Lung (tissue), 12 donors: ENCODE measurements around the gene BMAL1. TPM values are rescaled to one million over a fixed set of nuclear protein-coding genes. Genes with fewer than 3 reads are reported as not detected.

Experiments used
- ATAC-seq: fragments of 200-7000 bp; cut with Tn5 transposase; one replicate; pipeline ENCODE4 v1.9.1; 2020; ENCODE audit warnings: moderate number of reproducible peaks; ENCODE audit not compliant: insufficient read depth, low FRiP score
- DNase-seq, 3 donors: peaks; one replicate each; pipeline ENCODE4 v3.0.0-alpha.2; 2013 to 2017
- H3K27ac ChIP-seq, 2 donors: one replicate each; pipeline ENCODE4 v1.5.1; 2013; ENCODE audit warnings: mild to moderate bottlenecking in 2 of 2, moderate library complexity in 2 of 2, control low read depth in 1 of 2, inconsistent platforms in 1 of 2, low read depth in 1 of 2, low read length in 1 of 2
- H3K27me3 ChIP-seq, 3 donors: one replicate each; pipeline ENCODE4 v1.5.1; 2013; ENCODE audit warnings: low read length in 2 of 3; ENCODE audit not compliant: control insufficient read depth in 3 of 3, insufficient read depth in 3 of 3
- H3K36me3 ChIP-seq, 4 donors: one replicate each; pipeline ENCODE4 v1.5.1; 2013; ENCODE audit warnings: low read length in 4 of 4, mild to moderate bottlenecking in 1 of 4, moderate library complexity in 1 of 4; ENCODE audit not compliant: control insufficient read depth in 4 of 4, insufficient read depth in 4 of 4
- H3K4me1 ChIP-seq, 5 donors: one replicate each; pipeline ENCODE4 v1.5.1; 2013; ENCODE audit warnings: low read length in 5 of 5, mild to moderate bottlenecking in 2 of 5, moderate library complexity in 1 of 5; ENCODE audit not compliant: control insufficient read depth in 5 of 5, insufficient read depth in 5 of 5
- H3K4me3 ChIP-seq: one replicate; pipeline ENCODE4 v1.5.1; 2013; ENCODE audit warnings: mild to moderate bottlenecking, control low read depth, moderate library complexity
- H3K9ac ChIP-seq, 2 donors: one replicate each; pipeline ENCODE4 v1.5.1; 2013; ENCODE audit warnings: low read length in 2 of 2, control low read depth in 1 of 2; ENCODE audit not compliant: insufficient read depth in 1 of 2
- H3K9me3 ChIP-seq, 4 donors: one replicate each; pipeline ENCODE4 v1.5.1; 2013; ENCODE audit warnings: low read length in 3 of 4, mild to moderate bottlenecking in 1 of 4, moderate library complexity in 1 of 4; ENCODE audit not compliant: control insufficient read depth in 4 of 4, insufficient read depth in 3 of 4
- CTCF ChIP-seq: IDR thresholded peaks from 2 replicates; pipeline ENCODE4 v1.5.1; 2012; ENCODE audit warnings: mild to moderate bottlenecking; ENCODE audit errors: control extremely low read depth, extremely low read depth
- WGBS, 2 donors: extraction: QIAGEN DNeasy Blood & Tissue Kit; methylation state at CpG; one replicate each; pipeline ENCODE4 v1.1.7; 2013; 5-methylcytosine and 5-hydroxymethylcytosine counted together
- polyA plus RNA-seq, 2 donors: library from polyadenylated mRNA; stranded (reverse); fragments of 200-250 nt; gene quantifications; one replicate each; pipeline ENCODE4 v1.2.1, GENCODE V29; 2013
- total RNA-seq, 2 donors: library from RNA; depleted of rRNA in 1 of 2; stranded (reverse); fragments of >200 nt in 1 of 2; gene quantifications; one replicate each; pipeline ENCODE4 v1.2.1, GENCODE V29; 2014 to 2021
- donor health status: control.
- donor health status: control.
- donor health status: Bipolar disorder and iron deficiency.
- donor health status: healthy.
- donor health status: DM: yes; HTN: yes; CAD: no.

BMAL1 gene
- total and polyA plus RNA-seq, 4 donors: 13.4 to 38.0 (median 26.2) TPM

- peaks cover 0 to 46% (median 22%) of the 10 kb centered on the region in 4 donors for H3K36me3 ChIP-seq
- ATAC-seq: no peak
Observed at GRCh38 chr11:13376838-13377237, 99.2 kb downstream of the BMAL1 start.

GRCh38 chr11:13378316-13378715 lies 100.7 kb downstream of the BMAL1 start:
- peaks cover 0 to 3% (median 0%) of the 10 kb centered on the region in 5 donors for H3K4me1 ChIP-seq
- TF ChIP-seq CTCF: no peak
- H3K4me3 ChIP-seq: no peak overlapping the region
- peaks cover 6 to 44% (median 24%) of the 10 kb centered on the region in 4 donors for H3K36me3 ChIP-seq
- H3K27me3 ChIP-seq: no peaks in the 10 kb centered on the region
- 90 to 93% methylated on average over 2 of the region's 2 CpGs for WGBS, 2 donors
- no peaks in the 10 kb centered on the region for H3K9me3 ChIP-seq
- no peak overlapping the region for H3K27ac ChIP-seq
- DNase-seq: no peak
- H3K9ac ChIP-seq: no peak overlapping the region
- no peak for ATAC-seq

More at GRCh38 chr11:13376838-13377237, 99.2 kb downstream of the BMAL1 start:
- TF ChIP-seq CTCF: no peak
- no peaks in the 10 kb centered on the region for H3K9me3 ChIP-seq
- H3K27me3 ChIP-seq: no peaks in the 10 kb centered on the region
- H3K4me1 ChIP-seq: peaks cover 0 to 3% (median 0%) of the 10 kb centered on the region in 5 donors
- no peak overlapping the region for H3K4me3 ChIP-seq
- DNase-seq: no peak
- H3K9ac ChIP-seq: no peak overlapping the region
- 93 to 96% methylated on average over 8 of the region's 8 CpGs for WGBS, 2 donors
- no peak overlapping the region for H3K27ac ChIP-seq

- TF ChIP-seq CTCF: no peak
- H3K36me3 ChIP-seq: peaks cover 8 to 34% (median 25%) of the 10 kb centered on the region in 4 donors
- WGBS, 2 donors: 93% methylated on average over 2 of the region's 2 CpGs
Observed at GRCh38 chr11:13380731-13381130, 103.1 kb downstream of the BMAL1 start.

GRCh38 chr11:13382751-13383150 lies 105.2 kb downstream of the BMAL1 start:
- Histone ChIP-seq H3K36me3 (peaks cover 8 to 33% (median 23%) of the 10 kb centered on the region in 4 donors), H3K9ac (no peak overlapping the region), H3K27ac (no peak overlapping the region), H3K4me1 (no peaks in the 10 kb centered on the region), H3K9me3 (no peaks in the 10 kb centered on the region), H3K27me3 (no peaks in the 10 kb centered on the region), H3K4me3 (no peak overlapping the region)
- 96 to 98% methylated on average over 3 of the region's 3 CpGs for WGBS, 2 donors
- DNase-seq (no peak), ATAC-seq (no peak)
- TF ChIP-seq CTCF: no peak

More at GRCh38 chr11:13380731-13381130, 103.1 kb downstream of the BMAL1 start:
- no peak for ATAC-seq
- Histone ChIP-seq H3K4me1 (peaks cover 0 to 3% (median 0%) of the 10 kb centered on the region in 5 donors), H3K9ac (no peak overlapping the region), H3K27me3 (no peaks in the 10 kb centered on the region), H3K9me3 (no peaks in the 10 kb centered on the region), H3K4me3 (no peak overlapping the region), H3K27ac (no peak overlapping the region)
- DNase-seq: no peak
